ENCODE data around the gene RGS13.
"Not testable (repeated sequence)": the region's sequence is repeated elsewhere in the genome, so short reads cannot be mapped to it uniquely, and the experiment has no call there.

The RGS13 gene

GRCh38 chr1:192675716-192676115, 39.8 kb downstream of the RGS13 start:
- no peak for DNase-seq (ENCODE audit: low read depth)

GRCh38 chr1:192678099-192678498, 42.2 kb downstream of the RGS13 start:
- no peak for DNase-seq (ENCODE audit: low read depth)

GRCh38 chr1:192682335-192682734, 46.4 kb downstream of the RGS13 start:
- no peak for DNase-seq (ENCODE audit: low read depth)

- DNase-seq (ENCODE audit: low read depth): not testable (repeated sequence)
Measured at GRCh38 chr1:192683081-192683480, 47.1 kb downstream of the RGS13 start.

- no peak for DNase-seq (ENCODE audit: low read depth)
Measured at GRCh38 chr1:192689459-192689858, 53.5 kb downstream of the RGS13 start.

- no peak for DNase-seq (ENCODE audit: low read depth)
Measured at GRCh38 chr1:192691041-192691440, 55.1 kb downstream of the RGS13 start.

- no peak for DNase-seq (ENCODE audit: low read depth)
Measured at GRCh38 chr1:192696082-192696481, 60.1 kb downstream of the RGS13 start.

- no peak for DNase-seq (ENCODE audit: low read depth)
Measured at GRCh38 chr1:192697771-192698170, 61.8 kb downstream of the RGS13 start.

GRCh38 chr1:192698731-192699130, 62.8 kb downstream of the RGS13 start:
- no peak for DNase-seq (ENCODE audit: low read depth)

GRCh38 chr1:192700834-192701271, 64.9 kb downstream of the RGS13 start:
- DNase-seq (ENCODE audit: low read depth): no peak

- DNase-seq (ENCODE audit: low read depth): no peak
Measured at GRCh38 chr1:192702212-192702902, 66.4 kb downstream of the RGS13 start.

GRCh38 chr1:192703283-192704206, 67.6 kb downstream of the RGS13 start:
- no peak for DNase-seq (ENCODE audit: low read depth)

- no peak for DNase-seq (ENCODE audit: low read depth)
Measured at GRCh38 chr1:192705510-192705909, 69.6 kb downstream of the RGS13 start.

- no peak for DNase-seq (ENCODE audit: low read depth)
Measured at GRCh38 chr1:192706936-192707335, 71.0 kb downstream of the RGS13 start.

- DNase-seq (ENCODE audit: low read depth): no peak
Measured at GRCh38 chr1:192707978-192708547, 72.1 kb downstream of the RGS13 start.

- DNase-seq (ENCODE audit: low read depth): no peak
Measured at GRCh38 chr1:192709544-192709943, 73.6 kb downstream of the RGS13 start.
